Epidermal melanocyte (primary cell): ENCODE measurements around the gene TCF3.
A peak's percentile ranks its signal among the peaks of the same experiment; 100 is the strongest.

Experiments
- DNase-seq: peaks from one replicate; pipeline ENCODE4 v3.0.0; 2011; ENCODE audit warnings: low spot score; ENCODE audit not compliant: insufficient read length

Gene TCF3

GRCh38 chr19:1567116-1567847 lies 85.1 kb downstream of the TCF3 start:
- DNase-seq, result peak; percentile 69

DNA sequence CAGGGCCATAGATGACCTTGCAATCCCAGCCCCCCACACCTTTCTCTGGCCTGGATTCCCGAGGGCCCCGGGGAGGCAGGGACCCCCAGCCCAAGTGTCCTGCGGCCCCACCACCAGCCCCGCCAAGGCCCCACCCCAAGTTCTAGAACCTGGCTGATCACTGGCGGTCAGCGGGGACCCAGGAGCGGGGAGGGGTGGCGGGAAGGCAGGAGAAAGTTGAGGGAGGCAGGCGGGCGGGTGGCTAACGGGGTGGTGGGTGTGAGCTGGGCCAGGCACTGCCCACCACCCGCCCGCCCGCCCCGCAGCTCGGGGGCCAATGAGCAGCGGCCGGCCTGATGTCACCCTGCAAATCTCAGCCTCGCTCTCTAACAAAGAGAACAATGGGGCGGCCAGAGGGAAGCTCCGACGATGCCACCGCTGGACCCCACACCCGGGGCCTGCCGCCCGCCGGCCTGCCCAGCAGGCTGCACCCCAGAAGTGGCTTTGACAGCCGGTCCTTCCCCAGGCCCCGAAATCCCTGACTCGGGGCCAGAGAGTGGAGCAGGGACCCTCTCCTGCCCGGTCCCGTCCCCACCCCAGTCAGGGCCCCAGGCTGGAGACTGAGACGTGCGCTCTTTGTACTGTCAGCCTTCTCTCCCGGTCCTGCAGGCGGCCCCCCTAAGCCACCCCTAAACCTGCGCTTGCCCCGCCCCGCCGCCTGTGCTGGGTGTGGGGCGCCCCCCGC lies 85.9 kb downstream of the TCF3 start:
- peak; percentile 96 for DNase-seq

- no peak for DNase-seq
Measured at GRCh38 chr19:1563251-1563650, 89.2 kb downstream of the TCF3 start.

- DNase-seq, result no peak
Measured at GRCh38 chr19:1561236-1561842, 91.1 kb downstream of the TCF3 start.

DNA sequence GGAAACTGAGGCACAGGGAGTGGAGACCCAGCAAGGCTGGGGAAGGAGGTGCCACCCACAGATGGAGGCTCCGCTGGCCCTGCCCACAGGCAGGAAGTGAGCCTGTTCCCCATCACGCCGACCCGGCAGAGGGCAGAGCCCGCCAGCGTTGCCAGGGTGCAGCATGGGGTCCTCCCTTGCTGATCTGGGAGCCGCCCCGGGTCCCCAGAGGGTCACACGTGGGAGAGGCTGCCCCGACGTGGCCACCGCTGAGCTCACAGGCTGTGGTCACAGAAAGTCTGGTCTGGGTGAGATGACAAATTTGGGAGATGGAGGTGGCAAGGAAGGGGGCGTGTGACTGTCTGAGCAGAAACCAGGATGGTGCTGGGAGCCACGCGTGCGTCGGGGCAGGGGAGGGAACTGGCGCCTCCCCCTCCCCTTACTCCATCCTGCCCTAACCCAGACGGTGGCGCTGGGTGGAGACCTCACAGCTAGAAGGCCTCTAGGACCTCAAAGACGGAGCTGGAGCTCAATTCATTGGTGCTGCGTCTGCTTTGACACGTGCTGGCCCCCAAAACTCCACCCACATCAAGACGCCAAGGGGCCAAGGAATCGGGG lies 92.0 kb downstream of the TCF3 start:
- DNase-seq, result no peak
